HK-2 (cell line): ENCODE data around the gene CACNA2D1.

ENCODE experiments used
- DNase-seq: peaks from one replicate; pipeline ENCODE4 v3.0.0-alpha.2; 2018; ENCODE audit not compliant: unreplicated experiment

Gene CACNA2D1

GRCh38 chr7:82286096-82286797 is 157.3 kb downstream of the CACNA2D1 start:
- no peak for DNase-seq

- DNase-seq, result no peak
Measured at GRCh38 chr7:82284936-82285519, 158.5 kb downstream of the CACNA2D1 start.

- no peak for DNase-seq
Measured at GRCh38 chr7:82275342-82275741, 168.2 kb downstream of the CACNA2D1 start.

DNA sequence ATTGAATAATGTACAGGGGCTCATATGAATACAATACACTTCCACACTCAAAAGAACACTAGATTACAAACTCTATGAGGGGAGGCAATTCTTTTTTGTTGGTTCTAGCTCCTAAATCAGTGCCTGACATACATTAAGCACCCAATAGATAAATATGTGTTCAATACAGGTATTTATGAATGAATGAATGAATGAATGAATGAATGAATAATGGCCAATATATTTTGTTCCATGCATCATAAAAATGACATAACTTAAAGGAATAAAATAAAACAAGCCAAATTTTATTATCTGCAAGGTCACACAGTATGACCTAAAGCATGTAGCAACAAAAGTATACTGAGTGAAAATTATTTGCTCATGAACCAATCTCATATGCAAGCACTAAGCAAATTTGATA is 168.9 kb downstream of the CACNA2D1 start:
- DNase-seq, result no peak

GRCh38 chr7:82273886-82274285 is 169.7 kb downstream of the CACNA2D1 start:
- no peak for DNase-seq

DNA sequence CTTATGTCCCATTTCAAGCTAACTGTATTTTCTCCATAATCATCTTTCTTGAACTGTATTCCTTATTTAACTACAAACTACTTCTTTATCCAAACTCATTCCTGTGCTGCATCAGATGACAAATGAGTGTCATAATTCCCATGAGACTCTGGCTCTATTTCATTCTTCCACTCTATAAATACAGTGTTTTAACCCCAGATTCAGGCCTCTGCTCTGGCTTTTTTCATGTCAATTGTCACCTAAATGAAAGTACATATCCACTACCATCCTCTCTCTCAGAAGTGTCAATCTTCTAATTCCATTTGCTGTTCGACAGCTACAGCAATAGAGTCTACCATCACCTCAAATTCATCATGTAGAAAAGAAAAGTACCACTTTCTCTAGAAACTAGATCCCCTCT is 172.7 kb downstream of the CACNA2D1 start:
- no peak for DNase-seq

- no peak for DNase-seq
Measured at GRCh38 chr7:82268632-82269031, 174.9 kb downstream of the CACNA2D1 start.

- DNase-seq, result no peak
Measured at GRCh38 chr7:82266081-82266480, 177.5 kb downstream of the CACNA2D1 start.

DNA sequence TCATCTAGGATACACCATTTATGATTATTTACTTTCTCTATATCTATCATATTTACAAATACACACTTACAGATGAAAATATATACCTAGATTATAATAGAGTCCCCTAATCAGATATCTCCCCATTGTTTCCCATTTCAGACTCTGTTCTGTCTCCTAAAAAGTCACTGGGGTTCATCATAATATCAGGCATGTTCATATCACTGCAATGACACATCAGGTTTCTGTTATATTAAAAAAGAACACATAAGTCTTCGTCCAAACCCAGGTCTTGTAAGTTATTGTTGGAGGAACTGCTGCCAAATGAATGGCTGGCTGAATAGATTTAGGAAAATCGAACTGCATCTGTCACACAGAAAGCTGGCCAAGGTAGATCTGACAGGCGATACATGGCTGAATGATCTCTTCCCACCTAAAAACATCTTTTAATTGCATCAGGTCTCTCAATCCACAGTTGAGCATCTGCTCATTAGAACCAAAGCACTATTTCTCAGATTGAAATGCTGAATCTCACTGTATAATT is 178.7 kb downstream of the CACNA2D1 start:
- no peak for DNase-seq

DNA sequence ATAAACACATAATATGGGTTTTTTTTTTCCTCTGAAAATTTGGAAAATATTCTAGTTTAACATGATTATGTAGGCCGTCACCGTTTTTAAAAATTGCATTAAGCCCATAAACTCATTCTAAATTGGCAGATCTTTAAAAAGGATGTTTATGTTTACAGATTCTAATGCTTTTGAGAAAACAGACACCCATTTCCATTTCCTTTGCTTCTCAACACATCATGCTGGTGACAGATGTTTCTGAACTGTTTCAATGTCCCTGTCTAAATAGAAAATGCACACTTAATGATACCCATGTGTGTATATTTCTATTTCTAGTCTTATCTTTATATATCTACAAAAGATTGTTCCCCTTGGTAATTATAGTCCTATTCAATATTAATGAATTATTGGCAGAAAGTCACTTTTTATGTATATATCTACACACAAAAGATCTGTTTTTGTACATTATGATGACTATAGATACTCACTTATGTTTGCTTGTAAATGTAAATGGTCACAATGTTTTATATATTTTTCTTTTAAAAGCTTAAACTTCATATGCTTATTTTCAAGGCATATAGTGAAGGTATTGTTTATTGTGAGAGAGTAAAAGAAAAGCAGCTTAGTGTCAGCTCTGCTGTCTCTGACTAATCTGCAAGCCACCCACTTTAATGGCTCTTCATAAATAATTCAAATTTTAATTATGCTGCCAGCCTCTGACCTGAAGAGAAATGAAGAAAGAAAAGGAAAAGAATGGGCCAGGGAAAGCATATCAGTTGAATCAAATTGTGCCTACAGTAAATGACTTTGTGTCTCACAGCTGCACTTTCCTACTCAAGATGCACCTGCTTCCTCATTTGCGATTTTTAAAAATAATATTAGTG is 179.4 kb downstream of the CACNA2D1 start:
- no peak for DNase-seq

GRCh38 chr7:82258181-82258580 is 185.4 kb downstream of the CACNA2D1 start:
- DNase-seq, result no peak

GRCh38 chr7:82257118-82257695 is 186.4 kb downstream of the CACNA2D1 start:
- no peak for DNase-seq

DNA sequence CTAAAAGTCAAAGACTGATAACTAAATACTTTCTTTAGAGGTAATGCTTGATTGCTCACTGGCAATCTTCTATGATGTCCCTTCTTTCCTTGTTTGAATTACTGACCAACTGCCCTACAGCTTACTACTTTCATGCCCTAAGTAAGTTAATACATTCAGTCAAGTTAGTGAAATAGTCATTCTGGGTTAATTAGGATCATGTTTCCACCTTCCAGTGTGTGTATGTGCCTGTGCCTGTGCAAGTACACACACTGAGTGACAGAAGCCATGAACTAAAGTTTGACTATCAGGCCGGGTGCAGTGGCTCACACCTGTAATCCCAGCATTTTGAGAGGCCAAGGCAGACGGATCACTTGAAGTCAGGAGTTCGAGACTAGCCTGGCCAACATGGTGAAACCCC is 187.9 kb downstream of the CACNA2D1 start:
- DNase-seq, result no peak

DNA sequence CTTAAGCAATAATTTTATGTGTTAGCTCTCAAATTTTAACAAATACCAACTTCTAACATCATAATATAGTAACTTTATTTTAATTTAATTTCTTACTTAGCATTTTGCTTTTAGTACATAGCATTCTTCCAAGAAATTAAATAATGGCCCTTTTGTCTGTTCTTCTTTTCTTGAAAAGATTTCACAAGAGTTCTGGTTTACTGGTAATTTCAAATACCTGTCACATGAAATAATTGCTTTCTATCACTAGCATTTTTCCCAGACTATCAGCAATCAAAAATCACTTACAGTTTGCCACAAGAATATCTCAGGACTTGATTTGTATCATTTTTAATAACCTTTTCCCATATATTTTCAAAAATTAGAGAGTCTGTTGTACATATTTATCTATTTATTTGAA is 193.0 kb downstream of the CACNA2D1 start:
- DNase-seq, result no peak

- no peak for DNase-seq
Measured at GRCh38 chr7:82249979-82250378, 193.6 kb downstream of the CACNA2D1 start.

- DNase-seq, result no peak
Measured at GRCh38 chr7:82247814-82248433, 195.7 kb downstream of the CACNA2D1 start.

GRCh38 chr7:82244947-82245517 is 198.5 kb downstream of the CACNA2D1 start:
- DNase-seq, result no peak

DNA sequence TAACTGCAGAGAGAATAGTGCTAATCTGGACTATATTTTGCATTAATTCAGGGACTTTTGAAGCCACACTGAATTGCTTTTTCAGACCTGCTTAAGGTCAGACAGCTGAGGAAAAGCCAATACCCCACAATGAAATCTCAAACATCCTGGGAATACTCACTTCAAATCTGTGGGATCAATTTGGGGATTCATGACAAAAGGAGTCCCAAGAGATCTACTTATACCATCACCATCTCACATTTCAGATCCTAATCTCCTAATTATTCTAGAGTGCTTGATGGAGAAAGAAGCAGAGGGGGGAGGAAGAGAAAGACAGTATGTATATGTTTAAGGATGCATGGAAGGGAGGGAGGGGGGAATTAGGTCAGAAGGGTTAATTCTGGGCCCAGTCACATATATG is 202.2 kb downstream of the CACNA2D1 start:
- no peak for DNase-seq

DNA sequence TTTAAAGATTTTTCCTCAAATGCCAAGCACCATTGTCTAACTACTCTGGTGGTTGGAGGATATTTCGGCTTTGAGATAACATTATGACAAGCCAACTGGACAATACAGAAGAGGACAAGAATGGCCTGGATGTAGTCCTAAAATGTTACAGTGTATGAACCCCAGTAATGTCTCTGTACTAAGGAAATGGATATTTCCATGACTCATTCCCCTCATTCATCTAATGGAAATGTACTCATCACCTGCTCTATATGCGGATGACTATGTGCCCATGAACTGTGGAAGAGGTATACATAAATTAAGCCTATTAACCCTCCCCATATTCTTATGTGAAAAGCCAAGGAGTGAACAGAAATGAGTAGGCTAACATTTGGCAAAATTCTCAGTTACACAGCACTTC is 207.9 kb downstream of the CACNA2D1 start:
- DNase-seq, result no peak

DNA sequence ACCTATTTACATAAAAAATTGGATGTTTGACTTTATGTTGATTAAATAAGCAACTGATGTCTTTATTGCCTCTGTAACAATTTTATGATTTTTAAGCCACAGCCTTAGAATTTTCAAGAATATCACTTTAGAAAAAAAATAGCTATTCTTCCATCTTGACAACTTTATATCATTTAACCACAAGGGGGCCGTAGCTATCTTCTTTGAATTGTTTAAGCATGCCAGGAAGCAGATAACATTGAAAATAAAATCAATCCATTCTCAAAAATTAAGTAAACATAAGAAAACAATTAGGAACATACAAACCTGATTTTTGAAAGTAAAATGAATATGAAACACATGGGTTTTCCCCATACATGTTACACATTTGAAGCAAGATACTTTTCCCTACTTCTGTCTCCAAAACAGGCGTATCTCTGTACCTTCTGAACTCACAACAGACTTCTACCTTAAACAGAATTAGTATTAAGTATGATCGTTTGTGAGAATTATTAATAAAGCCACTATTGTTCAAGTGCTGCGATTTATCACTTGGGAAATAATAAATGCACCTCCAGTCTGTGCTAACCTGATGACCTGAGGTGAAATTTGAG is 209.0 kb downstream of the CACNA2D1 start:
- DNase-seq, result no peak
